ENCODE results near the gene ATP2B1. TPM values are rescaled to one million over a fixed set of nuclear protein-coding genes. Genes with fewer than 3 reads are reported as not detected.

Gene ATP2B1
- total RNA-seq, 1 experiment from 2014 or later, result 20.6 TPM

DNA sequence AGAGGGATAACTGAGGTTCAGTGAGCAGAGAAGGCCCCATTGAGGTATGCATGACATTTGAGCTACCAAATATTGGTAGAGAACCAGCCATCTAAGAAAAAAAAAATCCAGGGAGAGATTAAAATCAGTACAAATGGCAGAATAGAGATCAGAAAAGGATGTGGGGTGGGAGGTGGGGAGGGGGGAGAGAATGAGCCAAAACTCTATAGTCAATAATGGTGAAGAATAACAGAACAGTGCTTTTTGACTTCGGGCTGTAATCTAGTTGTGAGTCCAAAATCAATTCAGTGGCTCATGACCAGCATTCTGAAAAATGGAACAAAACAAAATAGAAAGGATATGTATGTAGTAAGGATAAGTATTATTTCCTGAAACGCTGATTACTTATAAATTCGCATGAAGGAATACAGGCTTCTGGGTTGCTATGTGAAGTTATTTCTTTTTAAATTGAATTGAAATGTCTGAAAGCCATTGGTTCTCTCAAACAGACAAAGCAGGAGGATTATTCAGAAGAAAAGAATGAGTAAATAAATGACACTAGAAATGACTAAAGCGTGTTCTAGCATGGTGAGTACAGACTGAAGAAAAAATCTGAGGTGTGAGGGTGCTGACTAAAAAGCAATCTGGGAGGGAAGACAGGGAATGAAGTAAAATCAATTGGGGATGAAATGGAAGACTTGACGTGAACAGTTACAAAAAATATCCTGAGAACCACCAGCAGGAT is 72.4 kb downstream of the ATP2B1 start:
- Histone ChIP-seq H2BK20ac (ENCODE audit: low read depth, low read length, poor library complexity, severe bottlenecking) (no peak overlapping the region), H3T11ph (ENCODE audit: low read length) (no peak overlapping the region), H2BK12ac (ENCODE audit: insufficient read length, low read depth, low read length) (no peak overlapping the region), H3K27me3 (ENCODE audit: insufficient read depth, low read length) (no peaks in the 10 kb centered on the region), H3K4me1 (ENCODE audit: insufficient read depth, low read length) (no peaks in the 10 kb centered on the region), H3K23me2 (ENCODE audit: insufficient read length, low read depth, low read length, poor library complexity, severe bottlenecking) (no peaks in the 10 kb centered on the region), H4K8ac (replicated peaks; ENCODE audit: insufficient read length, low read depth, low read length) (no peak overlapping the region), H2AK5ac (ENCODE audit: insufficient read length, low read length) (no peak overlapping the region), H3K4ac (ENCODE audit: low read depth, low read length) (no peak overlapping the region), H3K18ac (ENCODE audit: insufficient read length, low read depth, low read length) (no peak overlapping the region), H2BK5ac (ENCODE audit: insufficient read length, low read length) (no peak overlapping the region), H4K20me1 (ENCODE audit: control insufficient read depth, insufficient read depth, insufficient read length) (no peaks in the 10 kb centered on the region), H4K91ac (ENCODE audit: insufficient read length, low read depth, low read length) (no peak overlapping the region), H3K9me3 (ENCODE audit: control insufficient read depth, low read depth, low read length) (no peaks in the 10 kb centered on the region), H3K4me2 (ENCODE audit: insufficient read depth, insufficient read length, low read length) (no peak overlapping the region), H3K14ac (ENCODE audit: insufficient read depth, low read length) (no peak overlapping the region), H2BK120ac (ENCODE audit: low read depth, low read length, poor library complexity, severe bottlenecking) (no peak overlapping the region), H3K79me2 (ENCODE audit: insufficient read depth, low read length) (no peaks in the 10 kb centered on the region), H3K56ac (ENCODE audit: insufficient read length, low read depth, low read length) (no peak overlapping the region), H3K23ac (ENCODE audit: insufficient read length, low read depth, low read length) (no peak overlapping the region), H2AFZ (ENCODE audit: low read length) (no peak overlapping the region), H3K27ac (ENCODE audit: insufficient read length, low read depth, low read length) (no peak overlapping the region), H3K9ac (ENCODE audit: extremely low read depth, insufficient read length, low read length) (no peak overlapping the region), H3K79me1 (ENCODE audit: insufficient read depth, low read depth, low read length, poor library complexity, severe bottlenecking) (no peaks in the 10 kb centered on the region), H4K5ac (ENCODE audit: insufficient read length, low read depth, low read length) (no peak overlapping the region), H2BK15ac (ENCODE audit: low read depth, low read length) (no peak overlapping the region)
- DNase-seq, result no peak
- Mint-ChIP-seq H3K4me1 (peaks cover 2% of the 10 kb centered on the region in 2 experiments; a peak in 3 of 4 replicates), H3K4me3 (no peak overlapping the region), H3K27me3 (ENCODE audit: low read depth) (no peaks in the 10 kb centered on the region), H3K36me3 (ENCODE audit: insufficient read depth in 1 of 3, low read depth in 3 of 3) (peaks cover 0 to 4% (median 0%) of the 10 kb centered on the region in 3 experiments; a peak in 1 of 7 replicates), H3K27ac (no peak overlapping the region; a peak in 1 of 7 replicates), H3K9me3 (no peaks in the 10 kb centered on the region)
- no CpG with 5 or more reads among the region's 5 CpGs for WGBS (ENCODE audit: extremely low coverage, insufficient read length, low lambda C conversion rate)
- no peak for TF ChIP-seq CTCF (conservative IDR thresholded peaks at IDR 0.05)
